Upper lobe of left lung (tissue), 4 donors: ENCODE data around the gene GEMIN5.

Source experiments
- CTCF ChIP-seq, 6 experiments: fragments of 450-650 bp in 4 of 6; fragments of 200-600 bp in 2 of 6; sonication (generic) in 2 of 6; IDR thresholded peaks; one replicate each; pipeline ENCODE4 v1.5.1; 2016 to 2019; ENCODE audit warnings: antibody characterized with exemption in 6 of 6
- POLR2A ChIP-seq, 4 donors: fragments of 450-650 bp; IDR thresholded peaks; one replicate each; pipeline ENCODE4 v1.5.1; 2016 to 2017; ENCODE audit warnings: antibody characterized with exemption in 4 of 4, mild to moderate bottlenecking in 2 of 4

GRCh38 chr5:154865466-154866184 is 72.4 kb downstream of the GEMIN5 start:
- TF ChIP-seq CTCF (IDR thresholded peaks at IDR 0.05): no peak
- no peak for TF ChIP-seq POLR2A (IDR thresholded peaks at IDR 0.05)
